H1 (cell line): ENCODE results near the gene SMIM1. TPM values are rescaled to one million over a fixed set of nuclear protein-coding genes. Genes with fewer than 3 reads are reported as not detected.

ENCODE experiments used
- CTCF ChIA-PET: fragments of 300-600 bp; sonication (Branson Sonifier 250); formaldehyde crosslinking; loops from one replicate; lab custom pipeline; 2021; ENCODE audit not compliant: partially characterized antibody; lab: Charles Lee
- POLR2A ChIA-PET: fragments of 300-600 bp; sonication (Branson Sonifier 250); formaldehyde crosslinking; loops from one replicate; lab custom pipeline; 2021; ENCODE audit warnings: inconsistent platforms; ENCODE audit not compliant: partially characterized antibody; lab: Charles Lee
- DNase-seq, 2 experiments: peaks; one replicate each; pipeline versions ENCODE4 v3.0.0 to v3.0.0-alpha.2; 2010 to 2022; ENCODE audit warnings: low spot score in 2 of 2, low read depth in 1 of 2, mixed read lengths in 1 of 2
- FAIRE-seq: peaks from 2 replicates; lab custom pipeline; 2011; peaks lifted over from hg19 to GRCh38; lab: Jason Lieb, UNC
- H2AFZ ChIP-seq: 2 replicates; pipeline ENCODE4 v1.8.1; 2012; ENCODE audit warnings: low read length, inconsistent platforms
- H2AK5ac ChIP-seq: 2 replicates; pipeline ENCODE4 v1.6.1; 2013; ENCODE audit warnings: low read depth, low read length
- H2BK120ac ChIP-seq: replicated peaks from 2 replicates; pipeline ENCODE3; 2013; ENCODE audit warnings: low read depth, low read length, inconsistent platforms
- H2BK12ac ChIP-seq: 2 replicates; pipeline ENCODE4 v1.6.1; 2013; ENCODE audit warnings: low read depth, low read length
- H2BK15ac ChIP-seq: 2 replicates; pipeline ENCODE4 v1.6.1; 2013; ENCODE audit warnings: low read length
- H2BK20ac ChIP-seq: 2 replicates; pipeline ENCODE4 v1.6.1; 2013; ENCODE audit warnings: low read length
- H2BK5ac ChIP-seq: 2 replicates; pipeline ENCODE4 v1.6.1; 2013; ENCODE audit warnings: low read depth, low read length
- H3K14ac ChIP-seq: 2 replicates; pipeline ENCODE4 v1.6.1; 2013; ENCODE audit warnings: inconsistent platforms; ENCODE audit not compliant: insufficient read length
- H3K18ac ChIP-seq: 2 replicates; pipeline ENCODE4 v1.6.1; 2013; ENCODE audit warnings: low read length; ENCODE audit errors: extremely low read depth
- H3K23ac ChIP-seq: 2 replicates; pipeline ENCODE4 v1.6.1; 2013; ENCODE audit warnings: inconsistent platforms; ENCODE audit not compliant: insufficient read length
- H3K23me2 ChIP-seq: 2 replicates; pipeline ENCODE4 v1.6.1; 2013; ENCODE audit warnings: low read depth, low read length
- H3K27ac ChIP-seq: 2 replicates; pipeline ENCODE4 v1.6.1; 2011; ENCODE audit warnings: low read depth, low read length, inconsistent platforms
- H3K27me3 ChIP-seq, 4 experiments: replicated peaks in 1 of 4; 1 replicate in 1 of 4; 2 replicates in 3 of 4; pipeline versions ENCODE4 v1.6.1 to v1.8.1; 2011 to 2013; ENCODE audit warnings: low read length in 3 of 4, mild to moderate bottlenecking in 3 of 4, inconsistent platforms in 2 of 4, mixed read lengths in 2 of 4, moderate library complexity in 1 of 4; ENCODE audit not compliant: control insufficient read depth in 3 of 4, insufficient read depth in 3 of 4; ENCODE audit errors: extremely low read depth in 1 of 4
- H3K36me3 ChIP-seq, 4 experiments: 2 replicates each; pipeline versions ENCODE4 v1.6.1 to v1.8.1; 2011 to 2013; ENCODE audit warnings: mild to moderate bottlenecking in 4 of 4, low read length in 3 of 4, moderate library complexity in 2 of 4, control low read depth in 1 of 4, inconsistent platforms in 1 of 4; ENCODE audit not compliant: insufficient read depth in 4 of 4, control insufficient read depth in 2 of 4
- H3K4ac ChIP-seq: replicated peaks from 2 replicates; pipeline ENCODE3; 2013; ENCODE audit warnings: low read length, low read depth, mixed read lengths, inconsistent platforms; ENCODE audit not compliant: insufficient read length
- H3K4me1 ChIP-seq, 4 experiments: replicated peaks in 1 of 4; 1 replicate in 1 of 4; 2 replicates in 3 of 4; pipeline versions ENCODE4 v1.6.1 to v1.8.1; 2011 to 2013; ENCODE audit warnings: low read length in 3 of 4, inconsistent platforms in 2 of 4, mixed read lengths in 1 of 4; ENCODE audit not compliant: insufficient read depth in 4 of 4, control insufficient read depth in 3 of 4
- H3K4me2 ChIP-seq, 2 experiments: 2 replicates each; pipeline versions ENCODE4 v1.6.1 to v1.8.1; 2011 to 2013; ENCODE audit warnings: low read depth in 2 of 2, low read length in 2 of 2, control low read depth in 1 of 2, inconsistent platforms in 1 of 2, mild to moderate bottlenecking in 1 of 2; ENCODE audit not compliant: insufficient read depth in 1 of 2
- H3K4me3 ChIP-seq, 4 experiments: fragments of 200-600, 300-600 bp in 1 of 4; sonication (generic), shearing (Covaris generic), sonication (Bioruptor Twin) in 1 of 4; 2 replicates each; pipeline versions ENCODE4 v1.5.1 to v1.8.1; 2011 to 2016; ENCODE audit warnings: low read length in 4 of 4, low read depth in 3 of 4, control low read depth in 2 of 4, inconsistent platforms in 2 of 4, mild to moderate bottlenecking in 2 of 4, mixed read lengths in 1 of 4, moderate library complexity in 1 of 4; ENCODE audit not compliant: insufficient read depth in 2 of 4; ENCODE audit errors: extremely low read depth in 1 of 4
- H3K56ac ChIP-seq: replicated peaks from 2 replicates; pipeline ENCODE3; 2013; ENCODE audit warnings: low read depth, mild to moderate bottlenecking, mixed read lengths, low read length, inconsistent platforms; ENCODE audit not compliant: insufficient read length
- H3K79me1 ChIP-seq: 2 replicates; pipeline ENCODE4 v1.6.1; 2013; ENCODE audit warnings: low read depth, low read length, control low read depth
- H3K79me2 ChIP-seq, 2 experiments: 2 replicates each; pipeline versions ENCODE4 v1.6.1 to v1.8.1; 2012 to 2013; ENCODE audit warnings: low read length in 2 of 2, mild to moderate bottlenecking in 2 of 2, inconsistent platforms in 1 of 2; ENCODE audit not compliant: insufficient read depth in 2 of 2, control insufficient read depth in 1 of 2
- H3K9ac ChIP-seq, 4 experiments: replicated peaks in 1 of 4; 1 replicate in 1 of 4; 2 replicates in 3 of 4; pipeline versions ENCODE4 v1.6.1 to v1.8.1; 2011 to 2013; ENCODE audit warnings: low read depth in 3 of 4, low read length in 3 of 4, control low read depth in 2 of 4, mild to moderate bottlenecking in 2 of 4, moderate library complexity in 2 of 4, inconsistent platforms in 1 of 4; ENCODE audit errors: extremely low read depth in 1 of 4
- H3K9me3 ChIP-seq, 2 experiments: 2 replicates each; pipeline versions ENCODE4 v1.6.1 to v1.8.1; 2012 to 2013; ENCODE audit warnings: mild to moderate bottlenecking in 2 of 2, moderate library complexity in 2 of 2, control low read depth in 1 of 2, inconsistent platforms in 1 of 2, low read depth in 1 of 2, low read length in 1 of 2, mixed read lengths in 1 of 2; ENCODE audit not compliant: insufficient read depth in 2 of 2
- H4K20me1 ChIP-seq, 2 experiments: replicated peaks in 1 of 2; 2 replicates each; pipeline versions ENCODE3 to v1.8.1; 2011 to 2013; ENCODE audit warnings: inconsistent platforms in 2 of 2, low read length in 2 of 2, mild to moderate bottlenecking in 1 of 2; ENCODE audit not compliant: insufficient read depth in 2 of 2, control insufficient read depth in 1 of 2
- H4K5ac ChIP-seq: 2 replicates; pipeline ENCODE4 v1.6.1; 2013; ENCODE audit warnings: low read length, low read depth, mixed read lengths, inconsistent platforms; ENCODE audit not compliant: insufficient read length
- H4K8ac ChIP-seq: 2 replicates; pipeline ENCODE4 v1.8.0; 2013; ENCODE audit warnings: mild to moderate bottlenecking, moderate library complexity, low read length, inconsistent platforms; ENCODE audit not compliant: insufficient read depth; ENCODE audit errors: extremely low read depth
- H4K91ac ChIP-seq: replicated peaks from 2 replicates; pipeline ENCODE3; 2013; ENCODE audit warnings: low read length, mixed read lengths, inconsistent platforms; ENCODE audit not compliant: insufficient read length
- HDAC2 ChIP-seq, 2 experiments: fragments of 300-600 bp in 1 of 2; sonication (generic) in 1 of 2; IDR thresholded peaks; 2 replicates each; pipeline ENCODE4 v1.6.1; 2011 to 2012; ENCODE audit warnings: low read depth in 2 of 2, low read length in 2 of 2, mild to moderate bottlenecking in 2 of 2, moderate library complexity in 2 of 2, borderline replicate concordance in 1 of 2, inconsistent platforms in 1 of 2
- SIRT6 ChIP-seq: IDR thresholded peaks from one replicate; pipeline ENCODE4 v1.7.1; 2012; ENCODE audit warnings: low read length, inconsistent platforms
- TAF1 ChIP-seq: IDR thresholded peaks from 2 replicates; pipeline ENCODE4 v1.6.1; 2011; ENCODE audit warnings: mild to moderate bottlenecking, low read depth, low read length
- WGBS, 2 experiments: shearing (Covaris generic) in 1 of 2; methylation state at CpG; one replicate each; pipeline versions ENCODE4 v1.1.6 to v1.1.7; 2013 to 2015; ENCODE audit warnings: low lambda C conversion rate in 2 of 2, mixed read lengths in 2 of 2, inconsistent platforms in 1 of 2, low coverage in 1 of 2, missing lambda C conversion rate in 1 of 2; ENCODE audit not compliant: insufficient replicate concordance in 2 of 2, insufficient coverage in 1 of 2, insufficient read length in 1 of 2; ENCODE audit errors: extremely low coverage in 1 of 2, missing lambda C conversion rate in 1 of 2; 5-methylcytosine and 5-hydroxymethylcytosine counted together
- polyA plus RNA-seq, 7 experiments: library from polyadenylated mRNA; depleted of rRNA in 3 of 7; stranded (reverse) in 5 of 7; unstranded in 2 of 7; fragments of >200 nt in 5 of 7; fragments of 200-250 nt in 2 of 7; gene quantifications; 1 replicate in 5 of 7; 2 replicates in 1 of 7; 4 replicates in 1 of 7; pipeline versions ENCODE4 v1.2.1 to v1.2.3, GENCODE V29; 2011 to 2013; ENCODE audit warnings: missing spikeins in 2 of 7, mixed read lengths in 2 of 7
- total RNA-seq: library from RNA; stranded (reverse); fragmentation: NEBNext Ultra II Directional; extraction: Animal tissue kit (Norgen Biotek cat#: 25700); gene quantifications from 2 replicates; pipeline ENCODE4 v1.2.1, GENCODE V29; 2021
- TF ChIP-seq, protein P1 (sequence below): IDR thresholded peaks from 2 replicates; pipeline ENCODE4 v1.6.1; 2011; ENCODE audit warnings: low read depth, mild to moderate bottlenecking, low read length; ENCODE audit not compliant: insufficient read depth
- TF ChIP-seq, protein P2 (sequence below): IDR thresholded peaks from 2 replicates; pipeline ENCODE4 v1.6.1; 2012; ENCODE audit warnings: low read length, inconsistent platforms
- TF ChIP-seq, protein P3 (sequence below), 3 experiments: IDR thresholded peaks; 1 replicate in 2 of 3; 2 replicates in 1 of 3; pipeline versions ENCODE4 v1.5.1 to v1.6.1; 2011; ENCODE audit warnings: low read length in 3 of 3, mild to moderate bottlenecking in 3 of 3, inconsistent platforms in 2 of 3, low read depth in 1 of 3, moderate library complexity in 1 of 3; ENCODE audit not compliant: insufficient read depth in 1 of 3; ENCODE audit errors: control extremely low read depth in 1 of 3

Gene SMIM1
- total and polyA plus RNA-seq, 2 of the 8 experiments (the other 6 are each of a cell fraction or from before 2014, with no cell fraction given), result 7.7 to 9.7 TPM

DNA sequence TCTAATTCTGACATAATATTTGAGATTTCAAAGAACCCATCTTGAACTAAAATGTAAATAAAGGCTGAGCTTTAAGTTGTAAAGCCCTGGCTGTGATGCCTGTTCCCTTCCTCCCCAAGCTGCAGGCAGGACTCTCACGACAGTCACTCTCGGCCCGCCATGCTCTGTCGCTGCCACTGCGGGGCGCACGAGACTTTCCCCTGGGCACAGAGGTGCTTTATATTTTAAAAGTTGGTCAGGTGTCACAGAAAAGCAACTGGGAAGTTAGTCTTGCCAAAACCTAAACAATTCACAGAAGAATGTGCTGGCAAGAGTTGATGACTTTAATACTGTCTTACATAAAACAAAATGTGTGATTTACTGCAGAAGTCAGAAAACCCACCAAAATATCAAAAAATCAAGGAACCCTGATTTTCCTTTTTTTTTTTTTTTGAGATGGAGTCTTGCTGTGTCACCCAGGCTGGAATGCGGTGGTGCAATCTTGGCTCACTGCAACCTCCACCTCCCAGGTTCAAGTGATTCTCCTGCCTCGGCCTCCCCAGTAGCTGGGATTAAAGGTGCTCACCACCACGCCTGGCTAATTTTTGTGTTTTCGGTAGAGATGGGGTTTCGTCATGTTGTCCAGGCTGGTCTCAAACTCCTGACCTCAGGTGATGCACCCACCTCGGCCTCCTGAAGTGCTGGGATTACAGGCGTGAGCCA is 13.1 kb downstream of the SMIM1 start:
- peaks cover 12 to 25% of the 10 kb centered on the region in 2 experiments for H4K20me1 ChIP-seq
- peaks cover 4 to 36% of the 10 kb centered on the region in 2 experiments; a peak in 3 of 4 replicates for H3K79me2 ChIP-seq
- CTCF ChIA-PET, result interaction anchor here (0.5 to 5.7 kb wide), 19 partner anchors 7 to 648 kb away, joined by 3 to 40 read pairs (median 4); partner anchors contain the start of gene LRRC47
- no peak overlapping the region for H4K5ac ChIP-seq
- no peak overlapping the region for H4K8ac ChIP-seq
- no peaks in the 10 kb centered on the region for H3K9me3 ChIP-seq
- H3K56ac ChIP-seq, result no peak overlapping the region
- no peak overlapping the region for H2AFZ ChIP-seq
- no peak overlapping the region for H3K4me3 ChIP-seq
- H2BK20ac ChIP-seq, result no peak overlapping the region
- H2BK120ac ChIP-seq, result no peak overlapping the region
- H4K91ac ChIP-seq, result no peak overlapping the region
- H3K23ac ChIP-seq, result no peak overlapping the region
- WGBS, 2 experiments, result 76% methylated on average over 13 of the region's 14 CpGs; no CpG with 5 or more reads in 1 of the 2 experiments
- H3K36me3 ChIP-seq, result peaks cover 30 to 56% (median 50%) of the 10 kb centered on the region in 4 experiments
- peaks cover 0 to 13% (median 10%) of the 10 kb centered on the region in 4 experiments; a peak in 5 of 7 replicates for H3K4me1 ChIP-seq
- H3K23me2 ChIP-seq, result no peaks in the 10 kb centered on the region
- H3K4me2 ChIP-seq, result no peak overlapping the region
- POLR2A ChIA-PET, result interaction anchor here (2.3 to 9.8 kb wide), 3 partner anchors 8 to 11 kb away, joined by 11 to 84 read pairs (median 11); partner anchors contain the start of gene LRRC47
- no peak overlapping the region for H2AK5ac ChIP-seq
- H3K18ac ChIP-seq, result no peak overlapping the region
- no peak overlapping the region for H2BK5ac ChIP-seq
- H3K27ac ChIP-seq, result no peak overlapping the region
- peaks cover 24% of the 10 kb centered on the region for H3K79me1 ChIP-seq
- no peak overlapping the region for H3K14ac ChIP-seq
- no peak overlapping the region for H2BK15ac ChIP-seq
- H3K27me3 ChIP-seq, result no peaks in the 10 kb centered on the region
- DNase-seq (peak in 1 of 2 experiments; percentile 84), FAIRE-seq (no peak)
- H3K4ac ChIP-seq, result no peak overlapping the region
- H2BK12ac ChIP-seq, result no peak overlapping the region
- no peak overlapping the region for H3K9ac ChIP-seq
- TF ChIP-seq SIRT6, result no peak
- TF ChIP-seq, protein P1, sequence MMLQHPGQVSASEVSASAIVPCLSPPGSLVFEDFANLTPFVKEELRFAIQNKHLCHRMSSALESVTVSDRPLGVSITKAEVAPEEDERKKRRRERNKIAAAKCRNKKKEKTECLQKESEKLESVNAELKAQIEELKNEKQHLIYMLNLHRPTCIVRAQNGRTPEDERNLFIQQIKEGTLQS, result no peak
- no peak for TF ChIP-seq HDAC2 (IDR thresholded peaks at IDR 0.05; ENCODE audit: borderline replicate concordance in 1 of 2, low read depth in 2 of 2, low read length in 2 of 2)
- TF ChIP-seq TAF1, result no peak
- TF ChIP-seq, protein P2, sequence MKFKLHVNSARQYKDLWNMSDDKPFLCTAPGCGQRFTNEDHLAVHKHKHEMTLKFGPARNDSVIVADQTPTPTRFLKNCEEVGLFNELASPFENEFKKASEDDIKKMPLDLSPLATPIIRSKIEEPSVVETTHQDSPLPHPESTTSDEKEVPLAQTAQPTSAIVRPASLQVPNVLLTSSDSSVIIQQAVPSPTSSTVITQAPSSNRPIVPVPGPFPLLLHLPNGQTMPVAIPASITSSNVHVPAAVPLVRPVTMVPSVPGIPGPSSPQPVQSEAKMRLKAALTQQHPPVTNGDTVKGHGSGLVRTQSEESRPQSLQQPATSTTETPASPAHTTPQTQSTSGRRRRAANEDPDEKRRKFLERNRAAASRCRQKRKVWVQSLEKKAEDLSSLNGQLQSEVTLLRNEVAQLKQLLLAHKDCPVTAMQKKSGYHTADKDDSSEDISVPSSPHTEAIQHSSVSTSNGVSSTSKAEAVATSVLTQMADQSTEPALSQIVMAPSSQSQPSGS, result no peak
- TF ChIP-seq, protein P3, sequence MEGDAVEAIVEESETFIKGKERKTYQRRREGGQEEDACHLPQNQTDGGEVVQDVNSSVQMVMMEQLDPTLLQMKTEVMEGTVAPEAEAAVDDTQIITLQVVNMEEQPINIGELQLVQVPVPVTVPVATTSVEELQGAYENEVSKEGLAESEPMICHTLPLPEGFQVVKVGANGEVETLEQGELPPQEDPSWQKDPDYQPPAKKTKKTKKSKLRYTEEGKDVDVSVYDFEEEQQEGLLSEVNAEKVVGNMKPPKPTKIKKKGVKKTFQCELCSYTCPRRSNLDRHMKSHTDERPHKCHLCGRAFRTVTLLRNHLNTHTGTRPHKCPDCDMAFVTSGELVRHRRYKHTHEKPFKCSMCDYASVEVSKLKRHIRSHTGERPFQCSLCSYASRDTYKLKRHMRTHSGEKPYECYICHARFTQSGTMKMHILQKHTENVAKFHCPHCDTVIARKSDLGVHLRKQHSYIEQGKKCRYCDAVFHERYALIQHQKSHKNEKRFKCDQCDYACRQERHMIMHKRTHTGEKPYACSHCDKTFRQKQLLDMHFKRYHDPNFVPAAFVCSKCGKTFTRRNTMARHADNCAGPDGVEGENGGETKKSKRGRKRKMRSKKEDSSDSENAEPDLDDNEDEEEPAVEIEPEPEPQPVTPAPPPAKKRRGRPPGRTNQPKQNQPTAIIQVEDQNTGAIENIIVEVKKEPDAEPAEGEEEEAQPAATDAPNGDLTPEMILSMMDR (IDR thresholded peaks at IDR 0.05; ENCODE audit: control extremely low read depth in 1 of 3, insufficient read depth in 1 of 3, low read depth in 1 of 3, low read length in 3 of 3), result peak; percentile 76 to 88 (median 87)
